GM12872 (cell line): ENCODE results near the gene RABAC1.

ENCODE experiments used
- TF ChIP-seq, protein P1 (sequence below): IDR thresholded peaks from 3 replicates; pipeline ENCODE4 v1.5.1; 2011; ENCODE audit warnings: low read depth, mild to moderate bottlenecking, low read length, moderate library complexity; ENCODE audit not compliant: insufficient read depth

The RABAC1 gene

DNA sequence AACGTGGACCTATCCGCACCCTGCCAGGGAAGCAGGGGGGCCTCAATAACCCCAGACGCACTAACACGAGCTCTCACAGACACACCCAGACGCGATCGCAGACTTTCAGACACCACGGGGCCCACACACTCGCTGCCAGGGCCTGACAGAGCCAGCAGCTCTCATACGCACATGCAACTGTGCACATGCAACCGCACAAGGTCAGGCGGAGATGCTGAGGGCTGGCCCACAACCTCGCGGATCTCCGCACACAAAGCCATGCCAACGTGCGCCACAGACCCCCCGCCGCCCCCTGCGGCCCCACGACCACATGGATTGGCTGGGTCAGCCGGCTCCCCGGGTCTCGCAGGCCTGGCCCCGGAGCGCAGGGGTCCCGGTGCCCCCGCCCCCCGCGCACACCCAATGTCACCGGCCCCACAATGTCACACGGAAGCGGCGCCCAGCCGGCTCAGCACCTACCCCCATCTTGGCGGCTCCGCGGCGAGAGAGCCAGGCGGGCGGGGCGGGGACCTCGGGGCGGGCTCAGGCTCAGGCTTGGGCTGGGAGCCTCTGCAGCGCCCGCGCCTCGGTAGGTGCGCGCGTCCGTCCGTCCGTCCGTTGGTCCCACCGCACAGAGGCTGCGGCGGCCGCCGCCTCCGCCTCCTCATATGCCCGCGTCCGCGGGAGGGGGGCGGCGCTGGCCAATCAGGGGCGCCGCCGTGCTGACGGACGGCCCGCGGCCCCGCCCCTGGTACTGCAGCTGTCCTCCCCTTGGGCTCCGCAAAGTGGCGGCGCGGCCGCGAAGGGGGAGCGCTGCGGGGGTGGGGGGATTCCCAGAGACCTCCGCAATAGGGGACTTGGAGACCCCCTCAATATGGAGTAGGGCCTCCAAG, 34.7 kb upstream of the RABAC1 start, which contains the start of gene ATP1A3:
TSS of gene ATP1A3 (minus strand) at position 619 of the 872 bp plus-strand sequence. CDS start at position 465, 154 bp downstream.
- TF ChIP-seq, protein P1, sequence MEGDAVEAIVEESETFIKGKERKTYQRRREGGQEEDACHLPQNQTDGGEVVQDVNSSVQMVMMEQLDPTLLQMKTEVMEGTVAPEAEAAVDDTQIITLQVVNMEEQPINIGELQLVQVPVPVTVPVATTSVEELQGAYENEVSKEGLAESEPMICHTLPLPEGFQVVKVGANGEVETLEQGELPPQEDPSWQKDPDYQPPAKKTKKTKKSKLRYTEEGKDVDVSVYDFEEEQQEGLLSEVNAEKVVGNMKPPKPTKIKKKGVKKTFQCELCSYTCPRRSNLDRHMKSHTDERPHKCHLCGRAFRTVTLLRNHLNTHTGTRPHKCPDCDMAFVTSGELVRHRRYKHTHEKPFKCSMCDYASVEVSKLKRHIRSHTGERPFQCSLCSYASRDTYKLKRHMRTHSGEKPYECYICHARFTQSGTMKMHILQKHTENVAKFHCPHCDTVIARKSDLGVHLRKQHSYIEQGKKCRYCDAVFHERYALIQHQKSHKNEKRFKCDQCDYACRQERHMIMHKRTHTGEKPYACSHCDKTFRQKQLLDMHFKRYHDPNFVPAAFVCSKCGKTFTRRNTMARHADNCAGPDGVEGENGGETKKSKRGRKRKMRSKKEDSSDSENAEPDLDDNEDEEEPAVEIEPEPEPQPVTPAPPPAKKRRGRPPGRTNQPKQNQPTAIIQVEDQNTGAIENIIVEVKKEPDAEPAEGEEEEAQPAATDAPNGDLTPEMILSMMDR = no peak

DNA sequence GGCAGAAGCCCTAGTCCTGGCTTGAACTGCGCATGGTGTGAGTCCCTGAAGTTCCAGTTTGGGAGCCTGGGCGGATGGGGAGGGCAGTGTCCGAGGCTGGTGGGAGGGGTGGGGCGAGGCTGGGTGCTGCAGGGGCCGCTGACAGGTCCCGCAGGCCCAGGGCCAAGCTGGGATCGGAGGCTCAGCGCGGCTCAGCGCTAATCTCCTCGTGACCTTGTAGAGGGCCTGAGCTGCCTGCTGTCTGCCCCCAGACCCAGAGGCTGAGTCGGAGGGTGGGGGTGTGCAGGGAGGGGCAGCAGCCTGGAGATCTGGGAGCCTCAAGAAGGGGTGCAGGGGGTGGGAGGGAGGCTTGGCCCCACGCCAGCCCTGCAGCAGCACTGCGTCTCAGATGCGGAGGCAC, 31.9 kb upstream of the RABAC1 start:
- TF ChIP-seq, protein P1 = no peak

DNA sequence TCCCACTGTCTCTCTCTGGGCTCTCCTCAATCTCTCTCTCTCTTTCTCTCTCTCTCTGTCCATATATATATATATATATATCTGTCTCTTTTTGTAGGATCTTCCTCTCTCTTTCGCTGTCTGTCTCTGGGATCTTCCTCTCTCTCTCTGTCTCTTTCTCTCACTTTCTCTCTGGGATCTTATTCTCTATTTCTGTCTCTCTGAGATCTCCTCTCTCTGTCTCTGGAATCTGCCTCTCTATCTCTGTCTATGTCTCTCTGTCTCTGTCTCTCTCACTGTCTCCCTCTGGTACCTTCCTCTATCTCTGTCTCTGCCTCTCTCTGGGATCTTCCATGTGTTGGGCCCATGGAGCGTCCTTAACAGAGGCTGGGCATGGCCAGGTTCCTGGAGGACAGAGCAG, 31.5 kb upstream of the RABAC1 start:
- TF ChIP-seq, protein P1 = no peak

DNA sequence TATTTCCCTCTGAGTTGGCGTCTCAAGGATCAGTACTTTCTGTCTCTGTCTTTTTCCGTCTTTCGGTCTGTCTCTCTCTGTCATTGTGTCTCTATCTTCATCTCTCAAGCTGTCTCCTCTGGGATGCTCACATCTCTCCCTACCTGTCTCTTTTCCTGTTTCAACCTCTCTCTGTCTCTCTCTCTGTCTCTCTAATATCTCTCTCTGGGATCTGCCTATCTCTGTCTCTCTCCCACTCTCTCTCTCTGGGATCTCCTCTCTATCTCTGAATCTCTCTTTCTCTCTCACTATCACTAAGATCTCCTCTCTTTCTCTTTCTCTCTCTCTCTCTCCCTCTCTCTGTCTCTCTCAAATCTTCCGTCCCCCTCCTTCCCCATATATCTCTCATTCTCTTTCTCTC, 30.9 kb upstream of the RABAC1 start:
- TF ChIP-seq, protein P1 = no peak

DNA sequence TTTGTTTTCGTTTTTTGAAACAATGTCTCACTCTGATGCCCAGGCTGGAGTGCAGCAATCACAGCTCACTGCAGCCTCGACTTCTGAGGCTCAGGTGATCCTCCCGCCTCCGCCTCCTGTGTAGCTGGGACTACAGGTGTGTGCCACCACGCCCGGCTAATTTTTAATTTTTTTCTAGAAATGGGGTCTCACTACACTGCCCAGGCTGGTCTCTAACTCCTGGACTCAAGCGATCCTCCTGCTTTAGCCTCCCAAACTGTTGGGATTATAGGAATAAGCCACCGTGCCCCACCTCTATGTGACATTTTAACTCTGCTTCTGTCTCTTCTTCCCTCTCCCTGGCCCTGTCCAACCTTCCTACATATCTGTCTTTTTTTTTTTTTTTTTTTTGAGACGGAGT, 29.8 kb upstream of the RABAC1 start:
- TF ChIP-seq, protein P1 = no peak

DNA sequence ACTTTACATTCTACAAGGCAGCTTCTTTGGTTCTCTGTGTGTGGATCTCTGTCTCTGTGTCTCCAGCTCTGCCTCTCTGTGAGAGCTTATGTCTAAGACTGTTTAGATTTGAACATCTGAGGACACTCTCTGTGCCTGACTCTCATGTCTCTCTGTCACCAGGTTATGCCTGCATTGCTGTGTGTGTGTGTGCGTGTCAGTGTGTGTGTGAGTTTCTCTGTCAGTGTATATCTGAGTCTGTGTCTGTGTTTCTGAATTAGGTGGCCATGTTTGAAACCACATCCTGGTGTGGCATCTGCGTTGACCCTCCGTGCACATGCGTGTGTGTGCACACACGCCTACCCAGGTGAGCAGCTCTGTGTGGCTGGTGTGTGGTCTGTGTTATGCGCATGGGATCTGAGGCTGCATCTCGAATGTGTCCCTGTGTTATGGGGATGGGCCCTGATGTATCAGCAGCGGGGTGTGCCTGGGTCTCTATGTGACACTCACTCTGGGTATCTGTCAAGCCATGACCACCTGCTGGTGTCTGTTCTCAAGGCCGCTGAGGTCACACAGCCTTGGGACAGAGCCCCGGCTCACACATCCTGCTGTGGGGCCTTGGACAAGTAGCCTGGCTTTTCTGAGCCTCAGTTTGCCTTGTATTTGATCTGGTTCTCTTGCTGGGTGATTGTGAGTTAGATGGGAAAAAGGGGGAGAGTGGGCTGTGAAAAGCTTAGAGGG, 28.2 kb upstream of the RABAC1 start:
- TF ChIP-seq, protein P1 = no peak

DNA sequence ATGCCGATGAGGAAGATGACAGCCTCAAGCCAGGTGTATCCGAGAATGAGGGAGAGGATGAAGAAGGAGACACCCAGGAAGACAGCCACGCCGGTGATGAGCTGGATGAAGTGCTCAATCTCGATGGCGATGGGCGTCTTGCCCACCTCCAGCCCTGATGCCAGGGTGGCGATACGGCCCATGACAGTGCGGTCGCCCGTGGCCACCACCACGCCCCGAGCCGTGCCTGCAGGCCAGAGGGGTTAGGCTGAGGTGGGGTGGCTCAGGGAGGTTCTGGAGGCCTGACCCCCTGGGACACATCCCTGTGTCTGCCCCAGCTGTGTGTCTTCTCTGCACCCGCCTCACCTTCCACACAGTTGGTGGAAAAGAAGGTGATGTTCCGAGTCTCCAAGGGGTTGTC, 25.8 kb upstream of the RABAC1 start:
- TF ChIP-seq, protein P1 = no peak
